ENCODE results near the gene VAT1L.

- no peak for TF ChIP-seq POLR2A (IDR thresholded peaks at IDR 0.05; ENCODE audit: low read length)
- TF ChIP-seq GATA1 (IDR thresholded peaks at IDR 0.05; ENCODE audit: low read depth, low read length) = no peak
Observed at GRCh38 chr16:78007121-78007520, 218.8 kb downstream of the VAT1L start.
